ENCODE results near the gene NFIC. TPM values are rescaled to one million over a fixed set of nuclear protein-coding genes. Genes with fewer than 3 reads are reported as not detected.
"Not testable (repeated sequence)": the region's sequence is repeated elsewhere in the genome, so short reads cannot be mapped to it uniquely, and the experiment has no call there.

NFIC gene
- total RNA-seq, 4 donors from 2014 or later, result 76.2 to 183 (median 132) TPM

DNA sequence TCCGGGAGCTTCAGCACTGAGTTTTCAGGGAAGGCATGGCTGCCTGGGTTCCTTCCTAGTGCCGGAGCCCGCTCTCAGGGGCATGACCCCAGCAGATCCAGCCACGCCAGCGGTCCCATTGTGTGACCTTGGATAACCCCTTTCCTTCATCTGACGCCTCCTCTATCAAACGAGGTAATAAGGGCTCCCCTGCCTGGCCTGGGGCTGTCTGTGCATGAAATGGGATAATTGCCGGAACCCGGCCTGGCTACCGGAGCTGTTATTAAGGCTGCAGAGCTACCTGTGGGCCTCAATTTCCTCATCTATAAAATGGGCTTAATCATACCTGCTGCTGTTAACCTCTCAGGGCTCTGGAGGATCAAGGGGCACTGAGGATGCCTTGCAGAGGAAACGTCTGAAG is 18.3 kb upstream of the NFIC start:
- Histone ChIP-seq H3K9me3 (no peaks in the 10 kb centered on the region), H3K27me3 (no peaks in the 10 kb centered on the region), H3K4me3 (replicated peaks in 1 of 3) (no peak overlapping the region), H3K4me1 (peaks cover 26 to 43% of the 10 kb centered on the region in 2 donors), H3K27ac (peak overlapping the region in 2 of 3 donors; percentile 79 to 81), H3K36me3 (no peaks in the 10 kb centered on the region)
- WGBS, 2 donors, result 91 to 92% methylated on average over 4 to 11 of the region's 11 CpGs
- TF ChIP-seq, protein P1, sequence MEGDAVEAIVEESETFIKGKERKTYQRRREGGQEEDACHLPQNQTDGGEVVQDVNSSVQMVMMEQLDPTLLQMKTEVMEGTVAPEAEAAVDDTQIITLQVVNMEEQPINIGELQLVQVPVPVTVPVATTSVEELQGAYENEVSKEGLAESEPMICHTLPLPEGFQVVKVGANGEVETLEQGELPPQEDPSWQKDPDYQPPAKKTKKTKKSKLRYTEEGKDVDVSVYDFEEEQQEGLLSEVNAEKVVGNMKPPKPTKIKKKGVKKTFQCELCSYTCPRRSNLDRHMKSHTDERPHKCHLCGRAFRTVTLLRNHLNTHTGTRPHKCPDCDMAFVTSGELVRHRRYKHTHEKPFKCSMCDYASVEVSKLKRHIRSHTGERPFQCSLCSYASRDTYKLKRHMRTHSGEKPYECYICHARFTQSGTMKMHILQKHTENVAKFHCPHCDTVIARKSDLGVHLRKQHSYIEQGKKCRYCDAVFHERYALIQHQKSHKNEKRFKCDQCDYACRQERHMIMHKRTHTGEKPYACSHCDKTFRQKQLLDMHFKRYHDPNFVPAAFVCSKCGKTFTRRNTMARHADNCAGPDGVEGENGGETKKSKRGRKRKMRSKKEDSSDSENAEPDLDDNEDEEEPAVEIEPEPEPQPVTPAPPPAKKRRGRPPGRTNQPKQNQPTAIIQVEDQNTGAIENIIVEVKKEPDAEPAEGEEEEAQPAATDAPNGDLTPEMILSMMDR (IDR thresholded peaks at IDR 0.05), result no peak
- TF ChIP-seq POLR2A (IDR thresholded peaks at IDR 0.05), result no peak
- no peak for DNase-seq
- intact Hi-C loops (cut with DNase I), result no loop called here

DNA sequence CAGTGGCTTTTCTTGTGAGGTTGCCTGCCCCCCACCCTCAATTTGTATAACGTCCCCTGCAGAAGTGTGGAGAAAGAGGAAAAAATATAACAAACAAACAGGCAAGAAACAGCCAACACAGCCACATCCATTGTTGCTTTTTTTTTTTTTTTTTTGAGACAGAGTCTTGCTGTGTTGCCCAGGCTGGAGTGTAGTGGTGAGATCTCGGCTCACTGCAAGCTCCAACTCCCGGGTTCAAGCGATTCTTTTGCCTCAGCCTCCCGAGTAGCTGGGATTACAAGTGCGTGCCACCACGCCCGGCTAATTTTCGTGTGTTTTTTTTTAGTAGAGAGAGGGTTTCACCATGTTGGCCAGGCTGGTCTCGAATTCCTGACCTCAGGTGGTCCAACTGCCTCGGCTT is 17.9 kb upstream of the NFIC start:
- not testable (repeated sequence) for H3K4me3 ChIP-seq (replicated peaks in 1 of 3)

DNA sequence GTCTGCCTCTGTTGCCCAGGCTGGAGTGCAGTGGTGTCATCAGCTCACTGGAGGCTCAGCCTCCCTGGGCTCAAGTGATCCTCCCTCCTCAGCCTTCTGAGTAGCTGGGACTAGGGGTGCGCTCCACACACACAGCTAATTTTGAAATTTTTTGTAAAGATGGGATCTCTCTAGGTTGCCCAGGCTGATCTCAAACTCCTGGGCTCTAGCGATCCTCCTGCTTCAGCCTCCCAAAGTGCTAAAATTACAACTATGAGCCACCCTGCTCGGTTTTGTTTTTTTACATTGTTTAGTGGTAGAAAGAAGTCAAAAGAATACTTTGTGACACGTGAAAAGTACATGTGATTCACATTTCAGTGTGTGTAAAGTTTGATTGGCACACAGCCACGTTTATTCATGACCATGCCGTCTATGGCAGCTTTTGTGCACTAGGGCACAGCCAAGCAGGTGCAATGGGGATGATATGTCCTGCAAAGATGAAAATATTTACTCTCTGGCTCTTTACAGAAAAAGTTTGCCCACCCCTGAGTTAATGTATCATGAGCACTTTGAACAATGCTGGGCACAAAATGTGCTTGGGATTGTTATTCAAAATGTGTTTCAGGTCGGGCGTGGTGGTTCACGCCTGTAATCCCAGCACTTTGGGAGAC is 16.2 kb upstream of the NFIC start:
- TF ChIP-seq, protein P1 (IDR thresholded peaks at IDR 0.05), result peak in 1 of 6 experiments; percentile 16
- TF ChIP-seq POLR2A (IDR thresholded peaks at IDR 0.05), result no peak
- Histone ChIP-seq H3K27ac (peak overlapping the region; percentile 12 to 61 (median 21)), H3K4me1 (peaks cover 15 to 31% of the 10 kb centered on the region in 2 donors), H3K9me3 (no peaks in the 10 kb centered on the region), H3K27me3 (no peaks in the 10 kb centered on the region), H3K36me3 (no peaks in the 10 kb centered on the region), H3K4me3 (replicated peaks in 1 of 3) (no peak overlapping the region)
- WGBS, 2 donors, result 43 to 51% methylated on average over 9 of the region's 9 CpGs
- intact Hi-C loops (cut with DNase I), result no loop called here
- peak; percentile 64 to 67 for DNase-seq

More for the DNA sequence above, 17.9 kb upstream of the NFIC start:
- H3K36me3 ChIP-seq; DNase-seq; intact Hi-C loops (cut with DNase I); H3K27me3 ChIP-seq; H3K9me3 ChIP-seq: not testable (repeated sequence)
- peaks cover 21 to 38% of the 10 kb centered on the region in 2 donors for H3K4me1 ChIP-seq
- WGBS, 2 donors, result 83 to 88% methylated on average over 11 of the region's 11 CpGs
- H3K27ac ChIP-seq, result peak overlapping the region in 1 of 3 donors; percentile 81

DNA sequence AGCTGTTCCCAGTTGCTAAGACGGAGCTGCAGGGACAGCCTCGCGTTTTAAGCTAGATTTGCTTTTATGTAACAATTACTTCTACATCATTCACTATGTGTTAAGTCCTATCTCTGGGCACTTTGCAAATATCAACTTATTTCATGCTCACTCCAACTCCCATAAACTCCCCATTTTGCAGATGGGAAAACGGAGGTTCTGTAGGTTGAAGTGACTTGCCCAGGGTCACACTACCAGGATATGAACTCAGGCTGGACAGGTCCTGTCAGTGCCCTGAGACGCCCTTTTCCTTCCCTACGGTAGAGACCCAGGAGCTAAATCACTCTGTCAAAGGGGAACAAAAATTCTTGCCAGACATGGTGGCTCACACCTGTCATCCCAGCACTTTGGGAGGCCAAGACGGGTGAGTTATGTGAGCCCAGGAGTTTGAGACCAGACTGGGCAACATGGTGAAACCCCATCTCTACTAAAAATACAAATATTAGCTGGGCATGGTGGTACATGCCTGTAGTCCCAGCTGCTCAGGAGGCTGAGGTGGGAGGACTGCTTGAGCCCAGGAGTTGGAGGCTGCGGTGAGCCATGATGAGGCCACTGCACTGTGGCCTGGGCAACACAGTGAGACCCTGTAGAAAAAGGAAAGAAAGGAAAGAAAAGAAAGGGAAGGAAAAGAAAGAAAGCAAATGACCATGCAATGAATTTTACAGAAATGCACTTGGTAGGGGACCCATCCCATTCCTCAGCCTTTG is 14.5 kb upstream of the NFIC start:
- TF ChIP-seq, protein P1 (IDR thresholded peaks at IDR 0.05), result no peak
- no peak for TF ChIP-seq POLR2A (IDR thresholded peaks at IDR 0.05)
- Histone ChIP-seq H3K9me3 (no peaks in the 10 kb centered on the region), H3K36me3 (no peaks in the 10 kb centered on the region), H3K27me3 (no peaks in the 10 kb centered on the region), H3K27ac (no peak overlapping the region), H3K4me3 (replicated peaks in 1 of 3) (no peak overlapping the region), H3K4me1 (peaks cover 7 to 22% of the 10 kb centered on the region in 2 donors)
- intact Hi-C loops (cut with DNase I), result no loop called here
- WGBS, 2 donors, result 80 to 83% methylated on average over 8 of the region's 8 CpGs
- DNase-seq, result no peak

DNA sequence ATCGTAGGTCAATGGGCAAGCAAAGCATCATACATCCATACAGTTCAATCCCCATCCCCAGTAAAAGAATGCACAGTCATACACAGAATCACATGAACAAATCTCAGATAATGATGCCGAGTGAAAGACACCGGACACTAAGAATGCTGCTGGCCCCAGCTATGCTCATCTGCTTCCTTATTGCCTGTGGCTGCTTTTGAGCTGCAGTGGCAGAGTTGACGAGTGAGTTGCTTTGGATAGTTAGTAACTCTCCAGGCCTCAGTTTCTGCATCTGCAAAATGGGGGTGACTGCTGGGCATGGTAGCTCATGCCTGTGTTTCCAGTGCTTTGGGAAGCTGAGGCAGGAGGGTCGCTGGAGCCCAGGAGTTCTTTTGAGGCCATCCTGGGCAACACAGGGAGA is 12.9 kb upstream of the NFIC start:
- no peak overlapping the region for H3K27ac ChIP-seq

More for the DNA sequence above, 12.9 kb upstream of the NFIC start:
- no peak for DNase-seq
- Histone ChIP-seq H3K27me3 (no peaks in the 10 kb centered on the region), H3K9me3 (no peaks in the 10 kb centered on the region), H3K36me3 (no peaks in the 10 kb centered on the region), H3K4me3 (replicated peaks in 1 of 3) (no peak overlapping the region), H3K4me1 (peaks cover 9 to 21% of the 10 kb centered on the region in 2 donors)
- TF ChIP-seq, protein P1 (IDR thresholded peaks at IDR 0.05), result no peak
- no peak for TF ChIP-seq POLR2A (IDR thresholded peaks at IDR 0.05)
- WGBS, 2 donors, result 50 to 52% methylated on average over 5 of the region's 5 CpGs
- intact Hi-C loops (cut with DNase I), result no loop called here
